SH-SY5Y (cell line): ENCODE results near the gene MASP2.

Source experiments
- GATA2 ChIP-seq: IDR thresholded peaks from 2 replicates; pipeline ENCODE4 v1.6.1; 2011; ENCODE audit warnings: mild to moderate bottlenecking, low read depth, low read length
- GATA3 ChIP-seq: IDR thresholded peaks from 2 replicates; pipeline ENCODE4 v1.6.1; 2011; ENCODE audit warnings: low read depth, mild to moderate bottlenecking, low read length, moderate library complexity

GRCh38 chr1:11044086-11044848 is 2.8 kb downstream of the MASP2 start:
- no peak for TF ChIP-seq GATA3
- no peak for TF ChIP-seq GATA2
